HEK293T (cell line): ENCODE results near the gene RIMS1.

Source experiments
- ARNT ChIP-seq: fragments of 450-650 bp; IDR thresholded peaks from 2 replicates; pipeline ENCODE4 v1.6.1; 2017; ENCODE audit warnings: mild to moderate bottlenecking
- BHLHE40 ChIP-seq: fragments of 450-650 bp; IDR thresholded peaks from 2 replicates; pipeline ENCODE4 v1.6.1; 2016; ENCODE audit warnings: mild to moderate bottlenecking, moderate library complexity, borderline replicate concordance
- CTBP1 ChIP-seq: fragments of 450-650 bp; IDR thresholded peaks from 2 replicates; pipeline ENCODE4 v1.6.1; 2016; ENCODE audit warnings: borderline replicate concordance
- ELF4 ChIP-seq: fragments of 450-650 bp; IDR thresholded peaks from 2 replicates; pipeline ENCODE4 v1.6.1; 2017; ENCODE audit warnings: antibody characterized with exemption
- FOXA1 ChIP-seq: fragments of 450-650 bp; IDR thresholded peaks from 2 replicates; pipeline ENCODE4 v1.6.1; 2016; ENCODE audit warnings: mild to moderate bottlenecking
- FOXK2 ChIP-seq: fragments of 450-650 bp; IDR thresholded peaks from 2 replicates; pipeline ENCODE4 v1.6.1; 2016; ENCODE audit warnings: mild to moderate bottlenecking
- FOXM1 ChIP-seq: fragments of 450-650 bp; IDR thresholded peaks from 2 replicates; pipeline ENCODE4 v1.6.1; 2017; ENCODE audit warnings: mild to moderate bottlenecking, borderline replicate concordance
- HDGF ChIP-seq: fragments of 450-650 bp; IDR thresholded peaks from 2 replicates; pipeline ENCODE4 v1.6.1; 2017; ENCODE audit warnings: antibody characterized with exemption, borderline replicate concordance
- L3MBTL2 ChIP-seq: fragments of 450-650 bp; conservative IDR thresholded peaks from 2 replicates; pipeline ENCODE4 v1.6.1; 2016; ENCODE audit warnings: mild to moderate bottlenecking
- LEF1 ChIP-seq: fragments of 450-650 bp; IDR thresholded peaks from 2 replicates; pipeline ENCODE4 v1.6.1; 2017; ENCODE audit warnings: mild to moderate bottlenecking, borderline replicate concordance
- SP1 ChIP-seq: fragments of 450-650 bp; IDR thresholded peaks from 2 replicates; pipeline ENCODE4 v1.6.1; 2017
- SUZ12 ChIP-seq: fragments of 450-650 bp; IDR thresholded peaks from 2 replicates; pipeline ENCODE4 v1.6.1; 2016; ENCODE audit warnings: mild to moderate bottlenecking
- TARDBP ChIP-seq: fragments of 450-650 bp; IDR thresholded peaks from 2 replicates; pipeline ENCODE4 v1.6.1; 2016
- ZNF384 ChIP-seq: fragments of 450-650 bp; IDR thresholded peaks from 2 replicates; pipeline ENCODE4 v1.6.1; 2016

- TF ChIP-seq BHLHE40: no peak
- TF ChIP-seq L3MBTL2: no peak
- TF ChIP-seq SP1: no peak
- no peak for TF ChIP-seq FOXM1
- TF ChIP-seq ZNF384: no peak
- TF ChIP-seq LEF1: no peak
- TF ChIP-seq SUZ12: no peak
- TF ChIP-seq ELF4: no peak
- TF ChIP-seq HDGF: no peak
- TF ChIP-seq ARNT: no peak
- TF ChIP-seq TARDBP: no peak
- no peak for TF ChIP-seq FOXK2
- no peak for TF ChIP-seq FOXA1
- no peak for TF ChIP-seq CTBP1
Observed at GRCh38 chr6:71982389-71982788, 96.0 kb downstream of the RIMS1 start.
